Choroid plexus epithelial cell (primary cell): ENCODE measurements around the gene CARM1.
"Not testable (repeated sequence)": the region's sequence is repeated elsewhere in the genome, so short reads cannot be mapped to it uniquely, and the experiment has no call there.

Experiments
- DNase-seq: peaks from one replicate; pipeline ENCODE4 v3.0.0-alpha.2; 2010; ENCODE audit warnings: low read depth
- H3K4me3 ChIP-seq: 2 replicates; pipeline ENCODE4 v1.5.1; 2011; ENCODE audit warnings: low read depth, mild to moderate bottlenecking, control low read depth, low read length, moderate library complexity
- TF ChIP-seq, protein P1 (sequence below): conservative IDR thresholded peaks from 2 replicates; pipeline ENCODE4 v1.5.1; 2011; ENCODE audit warnings: low read depth, mild to moderate bottlenecking, control low read depth, inconsistent platforms, low read length, moderate library complexity

CARM1 gene

DNA sequence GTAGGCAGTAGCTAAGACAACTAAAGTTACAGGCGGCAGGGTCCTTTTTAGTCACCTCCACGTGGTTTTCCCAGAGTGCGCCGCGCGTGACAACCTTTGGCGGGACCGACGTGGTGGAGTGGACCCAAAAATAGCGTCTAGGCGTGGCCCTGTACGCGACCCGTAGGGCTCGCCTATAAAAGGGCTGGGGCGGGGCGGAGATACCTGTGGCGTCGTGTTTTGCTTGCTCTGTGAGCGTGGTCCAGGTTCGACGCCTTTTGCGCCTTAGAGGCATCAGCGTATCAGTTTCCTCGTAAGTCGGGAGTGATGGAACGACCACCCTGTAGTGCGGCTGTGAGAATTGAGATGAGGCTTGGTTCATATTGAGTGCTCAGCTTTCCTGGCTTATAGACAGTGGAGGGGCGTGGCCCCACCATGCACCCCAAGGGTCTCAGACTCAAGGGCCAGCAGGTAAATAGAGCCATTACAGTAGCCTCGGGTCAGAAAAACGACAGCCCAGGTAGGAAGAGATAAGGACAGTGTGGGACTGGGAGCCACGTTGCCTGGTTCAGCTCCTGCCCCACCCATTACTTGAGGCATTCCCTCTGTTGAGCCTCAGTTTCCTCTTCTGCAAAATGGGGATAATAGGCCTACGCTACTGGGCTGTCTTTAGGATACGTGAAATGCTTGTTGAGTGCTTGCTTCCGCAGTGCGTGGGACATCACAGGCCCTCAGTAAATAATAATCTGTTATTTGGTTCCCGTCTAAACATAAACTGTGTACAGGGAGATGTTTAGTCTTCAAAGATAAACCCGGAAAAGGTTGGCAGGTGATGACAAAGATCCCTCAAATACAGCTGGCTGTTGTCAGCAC lies 34.6 kb upstream of the CARM1 start:
- peak; percentile 90 for DNase-seq
- TF ChIP-seq, protein P1, sequence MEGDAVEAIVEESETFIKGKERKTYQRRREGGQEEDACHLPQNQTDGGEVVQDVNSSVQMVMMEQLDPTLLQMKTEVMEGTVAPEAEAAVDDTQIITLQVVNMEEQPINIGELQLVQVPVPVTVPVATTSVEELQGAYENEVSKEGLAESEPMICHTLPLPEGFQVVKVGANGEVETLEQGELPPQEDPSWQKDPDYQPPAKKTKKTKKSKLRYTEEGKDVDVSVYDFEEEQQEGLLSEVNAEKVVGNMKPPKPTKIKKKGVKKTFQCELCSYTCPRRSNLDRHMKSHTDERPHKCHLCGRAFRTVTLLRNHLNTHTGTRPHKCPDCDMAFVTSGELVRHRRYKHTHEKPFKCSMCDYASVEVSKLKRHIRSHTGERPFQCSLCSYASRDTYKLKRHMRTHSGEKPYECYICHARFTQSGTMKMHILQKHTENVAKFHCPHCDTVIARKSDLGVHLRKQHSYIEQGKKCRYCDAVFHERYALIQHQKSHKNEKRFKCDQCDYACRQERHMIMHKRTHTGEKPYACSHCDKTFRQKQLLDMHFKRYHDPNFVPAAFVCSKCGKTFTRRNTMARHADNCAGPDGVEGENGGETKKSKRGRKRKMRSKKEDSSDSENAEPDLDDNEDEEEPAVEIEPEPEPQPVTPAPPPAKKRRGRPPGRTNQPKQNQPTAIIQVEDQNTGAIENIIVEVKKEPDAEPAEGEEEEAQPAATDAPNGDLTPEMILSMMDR: no peak
- H3K4me3 ChIP-seq: peak overlapping the region; percentile 82

DNA sequence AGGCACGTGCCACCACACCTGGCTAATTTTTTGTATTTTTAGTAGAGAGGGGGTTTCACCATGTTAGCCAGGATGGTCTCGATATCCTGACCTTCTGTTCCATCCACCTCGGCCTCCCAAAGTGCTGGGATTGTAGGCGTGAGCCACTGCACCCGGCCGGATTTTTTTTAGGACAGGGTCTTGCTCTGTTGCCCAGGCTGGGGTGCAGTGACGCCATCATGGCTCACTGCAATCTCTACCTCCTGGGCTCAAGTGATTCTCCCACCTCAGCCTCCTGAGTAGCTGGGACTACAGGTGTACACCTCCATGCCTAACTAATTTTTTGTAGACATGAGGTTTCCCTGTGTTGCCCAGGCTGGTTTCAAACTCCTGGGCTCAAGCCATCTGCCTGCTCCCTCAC lies 33.7 kb upstream of the CARM1 start:
- H3K4me3 ChIP-seq, DNase-seq: not testable (repeated sequence)

DNA sequence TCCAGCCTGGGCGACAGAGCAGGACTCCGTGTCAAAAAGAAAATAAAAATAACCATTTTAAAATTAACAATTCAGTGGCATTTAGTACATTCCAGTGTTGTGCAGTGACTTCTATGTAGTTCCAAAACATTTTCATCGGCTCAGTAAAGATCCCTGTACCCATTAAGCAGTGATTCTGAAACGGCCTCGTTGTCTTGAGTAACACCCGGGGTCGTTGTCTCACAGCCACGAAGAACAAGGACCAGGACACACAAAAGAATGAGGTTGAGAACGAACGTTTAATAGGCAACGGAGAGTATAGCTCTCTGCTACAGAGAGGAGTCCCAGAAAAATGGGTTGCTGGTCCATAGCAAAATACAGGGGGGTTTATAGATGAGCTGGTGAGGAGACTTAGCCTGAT lies 33.0 kb upstream of the CARM1 start:
- no peak overlapping the region for H3K4me3 ChIP-seq
- TF ChIP-seq, protein P1: no peak
- DNase-seq: no peak

DNA sequence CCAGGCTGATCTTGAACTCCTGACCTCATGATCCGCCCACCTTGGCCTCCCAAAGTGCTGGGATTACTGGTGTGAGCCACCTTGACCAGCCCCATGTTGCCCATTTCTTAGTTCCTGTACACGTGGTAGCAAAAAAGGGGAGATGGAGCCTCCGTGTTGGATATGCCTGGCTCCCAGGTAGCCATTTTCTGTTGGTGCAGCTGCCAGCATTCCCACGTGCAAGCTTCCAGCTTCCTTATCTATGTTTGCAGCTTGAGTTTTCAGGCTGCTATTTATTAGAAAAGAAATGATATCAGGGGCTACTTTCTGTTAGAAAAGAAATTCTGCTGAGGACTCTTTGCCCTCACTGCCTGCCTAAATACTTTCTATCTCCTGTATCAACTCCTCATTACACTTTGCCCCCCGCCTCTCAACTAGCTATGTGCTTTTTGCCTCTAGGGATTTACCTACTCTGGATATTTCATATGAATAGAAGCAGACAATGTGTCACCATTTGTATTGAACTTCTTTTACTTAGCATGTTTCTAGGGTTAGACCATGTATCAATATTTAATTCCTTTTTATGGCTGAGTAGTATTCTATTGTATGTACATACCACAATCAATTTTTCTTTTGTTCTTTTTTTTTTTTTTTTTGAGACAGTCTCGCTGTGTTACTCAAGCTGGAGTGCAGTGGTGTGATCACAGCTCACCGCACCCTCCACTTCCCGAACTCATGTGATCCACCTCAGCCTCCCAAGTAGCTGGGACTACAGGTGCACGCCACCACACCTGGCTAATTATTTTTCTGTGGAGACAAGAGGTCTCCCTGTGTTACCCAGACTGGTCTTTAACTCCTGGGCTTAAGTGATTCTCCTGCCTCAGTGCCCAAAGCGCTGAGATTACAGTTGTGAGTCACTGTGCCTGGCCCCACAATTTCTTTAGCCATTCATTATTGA lies 32.0 kb upstream of the CARM1 start:
- H3K4me3 ChIP-seq: no peak overlapping the region
- TF ChIP-seq, protein P1: no peak
- DNase-seq: no peak

DNA sequence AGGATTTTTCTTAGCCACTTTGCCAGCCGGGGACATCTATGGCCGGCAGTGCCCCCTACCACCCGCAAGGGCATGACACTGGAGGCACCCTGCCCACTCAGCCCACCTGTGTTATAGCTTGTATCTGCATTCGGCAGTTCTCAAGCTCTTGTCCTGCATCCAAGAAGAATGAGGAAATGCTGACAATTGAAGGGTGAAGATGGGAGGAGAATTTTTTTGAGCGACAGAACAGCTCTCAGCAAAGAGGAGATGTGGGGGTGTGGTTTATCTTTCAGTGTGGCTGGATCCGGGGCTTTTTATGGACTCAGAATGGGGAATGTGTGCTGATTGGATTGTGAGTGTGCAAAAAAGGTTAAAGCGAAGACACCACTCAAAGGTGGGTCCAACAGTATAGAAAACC lies 28.6 kb upstream of the CARM1 start:
- no peak for DNase-seq
- H3K4me3 ChIP-seq: no peak overlapping the region
- TF ChIP-seq, protein P1: no peak

DNA sequence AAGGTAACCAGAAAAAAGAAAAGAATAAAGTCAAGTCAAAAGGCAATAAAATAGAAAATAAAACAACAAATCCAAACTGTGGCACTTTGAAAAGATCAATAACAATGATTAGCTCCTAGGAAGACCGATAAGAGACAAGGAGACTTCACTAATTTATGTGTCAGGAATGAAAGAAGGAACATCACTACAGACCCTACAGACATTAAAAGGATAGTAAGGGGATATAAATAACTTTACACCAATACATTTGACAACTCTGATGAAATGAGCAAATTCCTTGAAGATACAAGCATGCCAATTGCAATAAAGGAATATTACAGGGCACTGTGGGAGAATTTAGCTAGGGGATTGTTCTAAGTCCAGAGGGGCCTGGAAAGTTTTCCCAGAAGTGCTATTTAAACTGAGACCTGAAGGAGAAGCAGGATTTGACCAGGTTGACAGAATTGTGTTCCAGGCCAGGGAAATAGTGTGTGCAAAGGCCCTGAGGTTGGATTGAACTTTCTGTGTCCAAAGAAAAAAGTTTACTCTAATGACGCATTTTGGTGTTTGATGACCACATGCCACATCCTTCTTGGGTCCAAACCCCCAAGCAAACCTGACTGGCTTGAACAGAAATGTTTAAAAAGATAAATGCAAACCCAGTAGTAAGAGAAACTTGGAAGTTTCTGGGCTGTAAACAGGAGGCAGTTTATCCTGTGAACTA lies 24.7 kb upstream of the CARM1 start:
- TF ChIP-seq, protein P1: no peak
- H3K4me3 ChIP-seq: no peak overlapping the region
- no peak for DNase-seq
